HL-60 (cell line): ENCODE measurements around the gene CNTNAP2.

ENCODE experiments used
- DNase-seq, 2 experiments: peaks; one replicate each; pipeline ENCODE4 v3.0.0-alpha.2; 2010 to 2020; ENCODE audit warnings: low read depth in 1 of 2, low spot score in 1 of 2
- H3K27ac ChIP-seq: fragments of 250-450 bp; sonication (Bioruptor Pico); replicated peaks from 2 replicates; pipeline ENCODE4 v1.5.1; 2020; ENCODE audit warnings: mild to moderate bottlenecking, moderate library complexity
- H3K27me3 ChIP-seq: fragments of 250-450 bp; sonication (Bioruptor Pico); 2 replicates; pipeline ENCODE4 v1.5.1; 2021; ENCODE audit warnings: mild to moderate bottlenecking, moderate library complexity; ENCODE audit not compliant: insufficient read depth, poor library complexity, severe bottlenecking
- H3K4me3 ChIP-seq: replicated peaks from 2 replicates; pipeline ENCODE4 v1.5.1; 2011; ENCODE audit warnings: mild to moderate bottlenecking, control low read depth, low read length; ENCODE audit not compliant: insufficient read depth
- GABPA ChIP-seq: IDR thresholded peaks from 2 replicates; pipeline ENCODE4 v1.6.1; 2012; ENCODE audit warnings: low read depth
- POLR2AphosphoS5 ChIP-seq: IDR thresholded peaks from 2 replicates; pipeline ENCODE4 v1.6.1; 2012; ENCODE audit warnings: low read depth
- SPI1 ChIP-seq: IDR thresholded peaks from 2 replicates; pipeline ENCODE4 v1.6.1; 2012; ENCODE audit warnings: low read depth, mild to moderate bottlenecking, borderline replicate concordance
- TF ChIP-seq, protein P1 (sequence below): IDR thresholded peaks from one replicate; pipeline ENCODE4 v1.5.1; 2011; ENCODE audit warnings: low read length, control low read depth, inconsistent platforms; ENCODE audit not compliant: insufficient read depth
- TF ChIP-seq, protein P2 (sequence below): IDR thresholded peaks from 2 replicates; pipeline ENCODE4 v1.6.1; 2012; ENCODE audit warnings: low read depth; ENCODE audit not compliant: insufficient replicate concordance

The CNTNAP2 gene

DNA sequence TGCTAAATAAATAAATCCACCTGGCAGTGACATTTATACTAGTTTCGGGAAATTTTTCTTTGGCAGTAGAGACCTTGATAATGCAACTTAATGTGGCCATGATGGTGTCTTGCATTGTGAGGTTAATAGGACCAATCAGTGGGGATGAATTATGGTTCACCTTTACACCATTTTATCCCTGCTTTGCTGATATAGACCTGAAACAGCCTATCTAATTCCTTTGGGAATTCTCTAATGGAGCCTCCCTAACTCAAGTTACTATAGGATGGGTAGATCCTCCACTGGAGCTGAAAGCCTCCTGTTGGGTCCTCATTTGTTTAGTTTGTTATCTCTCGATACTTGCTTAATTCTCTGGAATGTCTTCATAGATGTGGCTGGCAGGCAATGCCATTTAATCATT lies 276.7 kb downstream of the CNTNAP2 start:
- DNase-seq = no peak
- TF ChIP-seq GABPA = no peak
- TF ChIP-seq, protein P1, sequence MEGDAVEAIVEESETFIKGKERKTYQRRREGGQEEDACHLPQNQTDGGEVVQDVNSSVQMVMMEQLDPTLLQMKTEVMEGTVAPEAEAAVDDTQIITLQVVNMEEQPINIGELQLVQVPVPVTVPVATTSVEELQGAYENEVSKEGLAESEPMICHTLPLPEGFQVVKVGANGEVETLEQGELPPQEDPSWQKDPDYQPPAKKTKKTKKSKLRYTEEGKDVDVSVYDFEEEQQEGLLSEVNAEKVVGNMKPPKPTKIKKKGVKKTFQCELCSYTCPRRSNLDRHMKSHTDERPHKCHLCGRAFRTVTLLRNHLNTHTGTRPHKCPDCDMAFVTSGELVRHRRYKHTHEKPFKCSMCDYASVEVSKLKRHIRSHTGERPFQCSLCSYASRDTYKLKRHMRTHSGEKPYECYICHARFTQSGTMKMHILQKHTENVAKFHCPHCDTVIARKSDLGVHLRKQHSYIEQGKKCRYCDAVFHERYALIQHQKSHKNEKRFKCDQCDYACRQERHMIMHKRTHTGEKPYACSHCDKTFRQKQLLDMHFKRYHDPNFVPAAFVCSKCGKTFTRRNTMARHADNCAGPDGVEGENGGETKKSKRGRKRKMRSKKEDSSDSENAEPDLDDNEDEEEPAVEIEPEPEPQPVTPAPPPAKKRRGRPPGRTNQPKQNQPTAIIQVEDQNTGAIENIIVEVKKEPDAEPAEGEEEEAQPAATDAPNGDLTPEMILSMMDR = no peak
- TF ChIP-seq POLR2AphosphoS5 = no peak
- TF ChIP-seq, protein P2, sequence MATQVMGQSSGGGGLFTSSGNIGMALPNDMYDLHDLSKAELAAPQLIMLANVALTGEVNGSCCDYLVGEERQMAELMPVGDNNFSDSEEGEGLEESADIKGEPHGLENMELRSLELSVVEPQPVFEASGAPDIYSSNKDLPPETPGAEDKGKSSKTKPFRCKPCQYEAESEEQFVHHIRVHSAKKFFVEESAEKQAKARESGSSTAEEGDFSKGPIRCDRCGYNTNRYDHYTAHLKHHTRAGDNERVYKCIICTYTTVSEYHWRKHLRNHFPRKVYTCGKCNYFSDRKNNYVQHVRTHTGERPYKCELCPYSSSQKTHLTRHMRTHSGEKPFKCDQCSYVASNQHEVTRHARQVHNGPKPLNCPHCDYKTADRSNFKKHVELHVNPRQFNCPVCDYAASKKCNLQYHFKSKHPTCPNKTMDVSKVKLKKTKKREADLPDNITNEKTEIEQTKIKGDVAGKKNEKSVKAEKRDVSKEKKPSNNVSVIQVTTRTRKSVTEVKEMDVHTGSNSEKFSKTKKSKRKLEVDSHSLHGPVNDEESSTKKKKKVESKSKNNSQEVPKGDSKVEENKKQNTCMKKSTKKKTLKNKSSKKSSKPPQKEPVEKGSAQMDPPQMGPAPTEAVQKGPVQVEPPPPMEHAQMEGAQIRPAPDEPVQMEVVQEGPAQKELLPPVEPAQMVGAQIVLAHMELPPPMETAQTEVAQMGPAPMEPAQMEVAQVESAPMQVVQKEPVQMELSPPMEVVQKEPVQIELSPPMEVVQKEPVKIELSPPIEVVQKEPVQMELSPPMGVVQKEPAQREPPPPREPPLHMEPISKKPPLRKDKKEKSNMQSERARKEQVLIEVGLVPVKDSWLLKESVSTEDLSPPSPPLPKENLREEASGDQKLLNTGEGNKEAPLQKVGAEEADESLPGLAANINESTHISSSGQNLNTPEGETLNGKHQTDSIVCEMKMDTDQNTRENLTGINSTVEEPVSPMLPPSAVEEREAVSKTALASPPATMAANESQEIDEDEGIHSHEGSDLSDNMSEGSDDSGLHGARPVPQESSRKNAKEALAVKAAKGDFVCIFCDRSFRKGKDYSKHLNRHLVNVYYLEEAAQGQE = no peak
- no peak for TF ChIP-seq SPI1
- Histone ChIP-seq H3K27me3 (no peaks in the 10 kb centered on the region), H3K27ac (no peak overlapping the region), H3K4me3 (no peak overlapping the region)

DNA sequence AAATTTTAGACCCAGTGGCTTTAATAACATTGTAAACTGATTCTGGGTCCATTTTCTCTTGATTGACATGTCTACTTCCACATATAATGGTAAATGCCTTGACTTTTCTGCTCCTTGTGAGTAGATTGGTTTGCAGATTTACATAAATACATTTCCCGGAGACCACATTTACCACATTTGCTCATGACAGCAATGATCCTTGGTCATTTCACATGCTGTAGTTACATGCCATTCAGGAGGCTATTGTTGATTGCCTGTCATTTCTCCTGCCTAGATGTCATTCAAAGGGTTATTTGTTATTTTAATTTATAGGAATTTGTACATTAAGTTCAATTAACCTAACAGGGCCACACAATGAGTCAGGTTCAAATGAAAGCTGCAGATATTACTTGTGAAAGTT lies 280.5 kb downstream of the CNTNAP2 start:
- Histone ChIP-seq H3K4me3 (no peak overlapping the region), H3K27ac (no peak overlapping the region; the same call in 1 of the 2 replicates), H3K27me3 (no peaks in the 10 kb centered on the region)
- no peak for DNase-seq
- no peak for TF ChIP-seq POLR2AphosphoS5
- no peak for TF ChIP-seq GABPA
- TF ChIP-seq, protein P2 = no peak
- TF ChIP-seq SPI1 = no peak
- TF ChIP-seq, protein P1 = no peak

DNA sequence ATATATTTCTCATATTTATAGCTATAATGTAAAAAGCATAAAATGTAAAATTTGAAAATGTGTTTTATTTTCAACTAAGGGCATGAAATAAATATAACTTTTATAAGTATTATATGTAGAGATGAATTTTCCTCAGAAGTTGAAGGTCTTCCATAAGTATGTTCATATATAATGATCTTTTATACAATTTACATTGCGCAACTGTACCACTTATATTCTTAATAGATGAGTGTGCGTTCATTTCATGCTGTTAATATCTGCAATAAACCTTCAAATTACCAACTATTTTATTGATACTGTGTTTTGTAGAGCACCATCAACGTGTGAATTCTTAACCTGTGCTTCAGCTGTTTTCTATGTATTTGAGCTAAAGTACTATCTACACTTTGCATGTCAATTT lies 285.3 kb downstream of the CNTNAP2 start:
- no peak for DNase-seq
- Histone ChIP-seq H3K4me3 (no peak overlapping the region), H3K27ac (no peak overlapping the region), H3K27me3 (no peaks in the 10 kb centered on the region)
- TF ChIP-seq GABPA (no peak), SPI1 (no peak), POLR2AphosphoS5 (no peak)
- TF ChIP-seq, protein P1 = no peak
- TF ChIP-seq, protein P2 = no peak
